NT2/D1 (cell line): ENCODE measurements around the gene CDH12.

Experiments used
- YY1 ChIP-seq: IDR thresholded peaks from 2 replicates; pipeline ENCODE4 v1.6.1; 2011; ENCODE audit not compliant: insufficient read length, insufficient read depth
- ZNF274 ChIP-seq: IDR thresholded peaks from 2 replicates; pipeline ENCODE4 v1.6.1; 2011; ENCODE audit warnings: mild to moderate bottlenecking, low read depth, low read length

DNA sequence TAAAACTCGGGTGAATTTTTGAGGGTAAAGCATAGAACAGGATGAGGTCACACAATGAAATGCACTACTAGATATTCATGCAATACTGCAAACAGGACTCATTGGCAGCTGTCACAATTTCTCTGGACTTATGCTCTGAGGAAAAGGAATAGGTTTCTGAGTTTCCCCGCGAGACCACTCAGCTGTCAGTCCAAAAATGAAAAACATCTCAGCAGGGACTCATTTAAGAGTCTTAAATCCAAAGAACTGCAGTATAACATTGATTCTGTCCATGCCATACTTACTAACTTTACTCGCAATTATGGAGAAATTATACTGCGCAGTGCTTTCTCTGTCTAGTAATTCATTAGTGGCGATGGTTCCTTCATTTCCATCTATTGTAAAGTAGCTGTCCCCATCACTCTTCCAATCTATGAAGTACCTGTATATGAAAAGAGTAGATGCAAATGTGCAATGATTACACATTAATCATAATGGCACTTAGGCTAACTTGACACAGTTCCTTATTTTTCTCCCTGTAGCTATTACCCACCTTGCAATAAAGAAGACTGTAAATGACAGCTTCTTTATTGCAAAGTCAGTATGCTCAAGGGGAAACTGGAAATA, 1070.0 kb downstream of the CDH12 start:
- TF ChIP-seq YY1 (no peak), ZNF274 (no peak)
